ENCODE measurements around the gene CLIC5. TPM values are rescaled to one million over a fixed set of nuclear protein-coding genes. Genes with fewer than 3 reads are reported as not detected.

CLIC5 gene
- total and polyA plus RNA-seq, 2 of the 8 experiments (the other 6 are each of a cell fraction or from before 2014, with no cell fraction given) = 0.12 to 0.15 TPM

GRCh38 chr6:45844986-45845385 is 170.7 kb downstream of the CLIC5 start:
- no peak overlapping the region for H3K9ac ChIP-seq (replicated peaks in 1 of 4; ENCODE audit: extremely low read depth in 1 of 4, low read depth in 3 of 4, low read length in 3 of 4)
- WGBS, 2 experiments (ENCODE audit: extremely low coverage in 1 of 2, insufficient coverage in 1 of 2, insufficient read length in 1 of 2, insufficient replicate concordance in 2 of 2, low coverage in 1 of 2, low lambda C conversion rate in 2 of 2, missing lambda C conversion rate in 1 of 2) = 93% methylated on average over 8 of the region's 8 CpGs; no CpG with 5 or more reads in 1 of the 2 experiments
- H3K23me2 ChIP-seq (ENCODE audit: low read depth, low read length) = no peaks in the 10 kb centered on the region
- no peak overlapping the region for H3K27ac ChIP-seq (ENCODE audit: low read depth, low read length)
- TF ChIP-seq PHF8 (conservative IDR thresholded peaks at IDR 0.05; ENCODE audit: low read depth, low read length) (no peak), ZNF274 (IDR thresholded peaks at IDR 0.05; ENCODE audit: borderline replicate concordance, extremely low read depth, low read length) (no peak), CREB1 (IDR thresholded peaks at IDR 0.05) (no peak), ASH2L (IDR thresholded peaks at IDR 0.05; ENCODE audit: low read length) (no peak), CEBPB (IDR thresholded peaks at IDR 0.05; ENCODE audit: low read depth, low read length) (no peak)
- no peaks in the 10 kb centered on the region for H3K36me3 ChIP-seq (ENCODE audit: control insufficient read depth in 2 of 4, insufficient read depth in 4 of 4, low read length in 3 of 4)
- H3K18ac ChIP-seq (ENCODE audit: extremely low read depth, low read length) = no peak overlapping the region
- CTCF ChIA-PET (ENCODE audit: partially characterized antibody) = interaction anchor here (0.7 to 1.8 kb wide), 4 partner anchors 11 to 168 kb away, joined by 3 to 7 read pairs (median 4); no protein-coding TSS in a partner anchor
- no peak overlapping the region for H4K91ac ChIP-seq (replicated peaks; ENCODE audit: insufficient read length, low read length)
- no peak for DNase-seq (ENCODE audit: low read depth in 1 of 2, low spot score in 2 of 2)
- no peak overlapping the region for H2AK5ac ChIP-seq (ENCODE audit: low read depth, low read length)
- no peak for FAIRE-seq
- H2BK15ac ChIP-seq (ENCODE audit: low read length) = no peak overlapping the region
- no peak overlapping the region for H3K56ac ChIP-seq (replicated peaks; ENCODE audit: insufficient read length, low read depth, low read length)
- H4K5ac ChIP-seq (ENCODE audit: insufficient read length, low read depth, low read length) = no peak overlapping the region
- H3K4me3 ChIP-seq (ENCODE audit: extremely low read depth in 1 of 4, insufficient read depth in 2 of 4, low read depth in 3 of 4, low read length in 4 of 4) = no peak overlapping the region
- H3K27me3 ChIP-seq (replicated peaks in 1 of 4; ENCODE audit: control insufficient read depth in 3 of 4, extremely low read depth in 1 of 4, insufficient read depth in 3 of 4, low read length in 3 of 4) = no peaks in the 10 kb centered on the region
- H2AFZ ChIP-seq (ENCODE audit: low read length) = no peak overlapping the region
- no peak overlapping the region for H2BK5ac ChIP-seq (ENCODE audit: low read depth, low read length)
- no peak overlapping the region for H3K14ac ChIP-seq (ENCODE audit: insufficient read length)
- H2BK120ac ChIP-seq (replicated peaks; ENCODE audit: low read depth, low read length) = no peak overlapping the region
- no peak overlapping the region for H3K23ac ChIP-seq (ENCODE audit: insufficient read length)
- no peaks in the 10 kb centered on the region for H4K20me1 ChIP-seq (replicated peaks in 1 of 2; ENCODE audit: control insufficient read depth in 1 of 2, insufficient read depth in 2 of 2, low read length in 2 of 2)
- no peak overlapping the region for H3K4ac ChIP-seq (replicated peaks; ENCODE audit: insufficient read length, low read depth, low read length)
- H3K79me2 ChIP-seq (ENCODE audit: control insufficient read depth in 1 of 2, insufficient read depth in 2 of 2, low read length in 2 of 2) = no peaks in the 10 kb centered on the region
- no peaks in the 10 kb centered on the region for H3K9me3 ChIP-seq (ENCODE audit: insufficient read depth in 2 of 2, low read depth in 1 of 2, low read length in 1 of 2)
- H3K4me1 ChIP-seq (replicated peaks in 1 of 4; ENCODE audit: control insufficient read depth in 3 of 4, insufficient read depth in 4 of 4, low read length in 3 of 4) = no peaks in the 10 kb centered on the region; a peak in 1 of 7 replicates
- H3K79me1 ChIP-seq (ENCODE audit: low read depth, low read length) = no peaks in the 10 kb centered on the region
- POLR2A ChIA-PET (ENCODE audit: partially characterized antibody) = no interaction called here
- no peak overlapping the region for H2BK12ac ChIP-seq (ENCODE audit: low read depth, low read length)
- H2BK20ac ChIP-seq (ENCODE audit: low read length) = no peak overlapping the region
- H4K8ac ChIP-seq (ENCODE audit: extremely low read depth, insufficient read depth, low read length) = no peak overlapping the region
- H3K4me2 ChIP-seq (ENCODE audit: insufficient read depth in 1 of 2, low read depth in 2 of 2, low read length in 2 of 2) = no peak overlapping the region

Measured in H1 (cell line).